ENCODE data around the gene MGST2.
A peak's percentile ranks its signal among the peaks of the same experiment; 100 is the strongest.
"Not testable (repeated sequence)": the region's sequence is repeated elsewhere in the genome, so short reads cannot be mapped to it uniquely, and the experiment has no call there.

MGST2 gene

DNA sequence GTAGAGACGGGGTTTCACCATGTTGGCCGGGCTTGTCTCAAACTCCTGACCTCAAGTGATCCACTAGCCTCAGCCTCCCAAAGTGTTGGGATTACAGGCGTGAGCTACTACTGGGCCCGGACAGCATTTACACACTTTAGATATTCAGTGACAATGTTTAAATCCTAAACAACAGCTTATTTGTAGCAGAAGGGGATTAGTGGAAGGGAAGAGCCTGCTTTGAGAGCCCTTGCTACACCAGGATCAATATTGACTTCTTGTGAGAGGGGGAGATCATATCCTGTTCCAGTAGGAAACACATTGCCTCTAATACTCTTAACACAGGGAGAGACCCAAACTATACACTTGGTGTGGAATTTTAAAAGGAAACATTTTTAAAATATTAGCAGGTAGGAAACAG lies 7.1 kb downstream of the MGST2 start:
- DNase-seq: no peak

DNA sequence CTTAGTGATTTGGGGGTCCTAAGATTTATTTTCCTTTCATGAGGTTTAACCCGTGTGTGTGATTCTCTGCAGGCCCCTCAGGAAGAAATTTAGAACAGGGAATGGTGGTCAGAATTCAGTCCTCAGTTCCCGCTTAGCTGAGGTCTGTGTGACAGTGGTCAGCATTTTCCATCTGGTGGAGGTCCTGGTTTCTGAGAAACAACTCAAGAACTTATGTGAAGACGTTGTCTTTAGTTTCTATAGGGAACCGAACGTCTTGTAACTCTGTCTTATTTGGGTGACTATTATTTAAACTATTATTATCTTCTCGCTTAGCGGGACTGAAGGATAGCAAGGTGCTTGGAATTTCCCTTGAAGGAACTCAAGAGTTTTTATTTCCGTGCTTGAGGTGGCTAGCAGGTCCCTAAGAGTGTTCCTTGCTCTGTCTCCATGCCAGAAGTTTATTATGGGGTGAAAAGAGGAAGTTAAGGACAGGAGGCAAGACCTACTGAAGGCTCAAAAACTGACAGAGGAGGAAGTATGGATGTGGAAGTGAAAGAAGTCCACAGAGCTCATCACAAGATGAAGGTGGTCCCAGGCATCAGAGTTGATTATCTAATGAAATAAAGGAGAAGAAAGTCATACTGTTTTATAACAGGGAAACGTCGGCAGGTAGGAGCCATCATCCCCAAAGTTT lies 9.4 kb downstream of the MGST2 start:
- DNase-seq: no peak

DNA sequence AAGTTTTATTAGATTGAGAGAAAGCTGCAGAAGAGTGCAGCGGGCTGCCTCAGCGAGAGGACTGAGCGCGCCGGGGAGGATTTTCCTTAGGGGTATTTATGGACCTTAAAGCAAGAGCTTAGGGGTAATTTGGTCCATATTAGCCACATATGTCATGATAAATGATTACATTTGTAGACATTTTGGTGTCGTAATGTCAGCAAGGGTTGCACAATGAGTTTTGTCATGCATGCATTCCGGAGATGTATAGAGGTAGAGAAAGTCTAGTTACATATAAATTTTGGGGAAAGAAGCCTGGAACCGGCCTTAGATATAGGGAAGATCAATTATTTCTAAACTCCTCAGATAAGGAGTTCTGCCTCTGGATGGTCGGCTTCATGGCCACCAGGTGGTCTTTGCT lies 10.0 kb downstream of the MGST2 start:
- DNase-seq: no peak

DNA sequence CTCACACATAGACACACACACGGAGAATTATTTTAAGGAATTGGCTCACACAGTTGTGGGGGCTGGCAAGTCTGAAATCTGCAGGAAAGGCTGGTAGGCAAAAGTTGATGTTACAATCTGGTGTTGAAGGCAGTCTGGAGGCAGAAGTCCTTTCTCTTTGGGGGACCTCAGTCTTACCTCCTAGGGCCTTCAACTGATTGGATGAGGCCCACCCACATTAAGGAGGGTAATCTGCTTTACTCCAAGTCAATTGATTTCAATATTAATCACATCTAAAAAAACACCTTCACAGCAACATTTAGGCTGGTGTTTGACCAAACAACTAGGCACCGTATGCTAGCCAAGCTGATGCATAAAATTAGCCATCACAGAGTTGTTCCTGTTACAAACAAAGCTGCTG lies 10.7 kb downstream of the MGST2 start:
- no peak for DNase-seq

DNA sequence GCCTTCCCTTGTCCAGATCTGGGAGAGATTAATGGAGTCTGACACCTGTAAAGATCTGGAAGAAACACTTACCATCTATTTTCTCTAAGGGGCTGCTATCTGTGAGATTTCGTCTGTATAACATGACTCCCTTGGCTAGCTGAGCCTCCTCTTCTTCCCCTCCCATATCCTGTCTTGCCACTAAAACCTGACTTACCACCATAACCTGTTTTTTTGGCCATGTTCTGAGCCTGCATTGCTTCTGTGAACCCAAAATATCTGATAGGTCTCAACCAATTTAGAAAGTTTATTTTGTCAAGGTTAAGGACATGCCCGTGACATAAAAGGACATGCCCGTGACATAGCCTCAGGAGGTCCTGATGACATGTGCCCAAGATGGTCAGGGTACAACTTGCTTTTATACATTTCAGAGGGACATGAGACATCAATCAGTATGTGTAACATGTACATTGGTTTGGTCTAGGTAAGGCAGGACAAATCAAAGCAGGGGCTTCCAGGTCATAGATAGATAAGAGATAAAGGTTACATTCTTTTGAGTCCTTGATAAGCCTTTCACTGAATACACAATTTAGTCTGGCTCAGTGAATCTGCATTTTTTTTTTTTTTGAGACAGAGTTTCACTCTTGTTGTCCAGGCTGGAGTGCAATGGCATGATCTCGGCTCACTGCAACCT lies 11.4 kb downstream of the MGST2 start:
- no peak for DNase-seq

DNA sequence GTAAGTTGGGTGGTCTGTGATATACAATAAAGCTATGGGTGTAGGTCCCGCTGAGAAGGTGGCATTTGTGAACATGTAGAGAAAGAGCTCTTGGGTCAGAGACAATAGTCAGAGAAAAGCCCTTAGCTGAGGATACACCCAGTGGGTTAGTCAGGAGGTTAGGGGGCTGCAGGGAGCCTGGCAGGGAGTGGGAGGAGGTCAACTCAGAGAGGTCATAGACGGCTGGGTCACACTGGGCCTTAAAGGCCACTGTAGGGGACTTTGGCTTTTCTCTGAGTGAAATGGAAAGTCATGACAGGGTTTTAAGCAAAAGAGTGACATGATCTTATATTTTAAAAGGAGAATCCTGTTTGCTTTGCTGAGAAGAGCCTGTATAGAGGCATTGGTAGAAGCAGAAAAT lies 16.7 kb downstream of the MGST2 start:
- DNase-seq: no peak

DNA sequence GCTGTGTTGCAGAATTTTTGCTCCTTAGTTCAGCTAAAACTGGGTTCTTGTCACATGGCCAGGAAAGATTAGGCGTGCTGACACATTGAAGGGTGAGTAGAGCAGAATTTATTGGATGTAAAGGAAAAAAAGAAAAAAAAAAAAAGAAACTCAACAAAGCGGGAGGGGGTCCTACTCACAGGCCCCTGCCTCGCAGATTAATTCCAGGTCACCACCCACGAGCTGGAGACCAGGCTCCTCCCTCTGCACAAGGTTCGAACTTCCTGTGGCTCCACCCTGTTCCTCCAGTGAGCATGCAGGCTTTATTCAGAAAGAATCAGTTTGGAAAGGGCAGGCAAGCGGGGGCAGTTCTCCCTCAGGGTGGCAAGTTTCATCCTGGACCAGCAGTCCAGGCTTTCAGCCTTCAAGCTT lies 17.1 kb downstream of the MGST2 start:
- no peak for DNase-seq

DNA sequence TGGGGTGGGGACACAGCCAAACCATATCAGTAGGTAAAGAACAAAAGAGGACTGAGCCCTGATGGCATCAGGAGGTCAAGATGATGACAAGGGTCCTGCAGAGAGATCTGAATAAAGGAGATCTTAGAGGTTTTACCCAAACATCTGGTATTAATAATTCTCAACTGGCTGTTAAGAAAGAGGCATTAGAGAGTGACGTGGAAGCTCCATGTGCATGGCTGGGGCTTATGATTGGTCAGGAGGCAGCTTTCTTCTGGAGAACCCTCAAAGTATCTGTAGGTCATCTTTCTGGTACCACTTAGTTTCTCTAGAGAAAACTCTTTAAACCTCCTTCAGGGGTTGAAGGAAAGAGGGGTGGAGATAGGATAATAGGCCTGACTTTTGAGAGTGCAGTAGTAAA lies 18.7 kb downstream of the MGST2 start:
- DNase-seq: no peak

DNA sequence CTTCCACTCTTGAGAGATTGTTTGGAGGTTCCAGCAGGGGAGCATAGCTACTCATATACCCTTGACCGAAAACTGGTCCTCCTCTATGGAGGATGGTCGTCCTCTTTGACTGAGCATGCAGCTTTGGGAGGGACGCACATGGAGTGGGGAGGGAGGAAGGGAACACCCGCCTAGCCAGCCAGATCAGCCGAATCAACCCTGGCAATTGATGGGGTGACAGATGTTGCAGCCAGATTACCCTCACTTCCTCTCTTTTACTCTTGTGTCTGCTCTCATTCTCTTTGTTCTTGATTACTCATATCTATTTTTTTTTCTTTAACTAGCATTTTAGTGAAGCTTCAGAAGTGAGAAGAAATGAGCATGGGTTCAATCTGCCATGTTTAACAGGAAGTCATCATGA lies 19.6 kb downstream of the MGST2 start:
- no peak for DNase-seq

DNA sequence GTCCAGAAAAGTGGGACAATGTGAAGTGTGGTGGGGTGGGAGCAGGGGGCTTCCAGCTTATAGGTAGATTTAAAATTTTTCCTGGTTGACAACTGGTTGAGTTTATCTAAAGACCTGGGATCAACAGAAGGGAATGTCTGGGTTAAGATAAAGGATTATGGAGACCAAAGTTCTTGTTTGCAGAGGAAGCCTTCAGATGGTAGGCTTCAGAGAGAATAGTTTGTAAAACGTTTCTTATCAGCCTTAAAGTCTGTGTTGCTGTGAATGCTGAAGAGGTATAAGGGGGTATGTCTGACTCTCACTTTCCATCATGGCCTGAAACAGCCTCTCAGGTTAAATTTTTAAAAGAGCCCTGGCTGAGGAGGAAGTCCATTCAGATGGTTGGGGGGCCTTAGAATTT lies 20.5 kb downstream of the MGST2 start:
- DNase-seq: no peak

DNA sequence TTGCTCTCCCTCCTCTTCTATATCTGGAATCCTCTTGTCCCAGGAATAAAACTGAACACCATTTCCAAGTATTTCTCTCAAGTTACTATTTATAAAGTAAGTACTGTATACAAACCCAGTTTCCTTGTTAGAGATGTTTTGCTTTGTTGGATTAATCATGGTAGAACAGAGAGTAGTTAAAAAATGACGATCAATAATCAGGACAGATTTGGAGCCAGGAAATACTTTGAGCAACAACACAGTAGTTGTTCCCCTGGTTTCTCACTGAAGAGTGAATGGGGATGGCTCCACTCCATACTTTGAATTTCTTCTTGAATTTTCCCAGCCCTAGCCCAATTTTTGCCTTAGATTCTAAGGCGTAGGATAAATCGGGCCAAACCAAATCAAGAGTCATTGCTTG lies 21.4 kb downstream of the MGST2 start:
- DNase-seq: no peak

DNA sequence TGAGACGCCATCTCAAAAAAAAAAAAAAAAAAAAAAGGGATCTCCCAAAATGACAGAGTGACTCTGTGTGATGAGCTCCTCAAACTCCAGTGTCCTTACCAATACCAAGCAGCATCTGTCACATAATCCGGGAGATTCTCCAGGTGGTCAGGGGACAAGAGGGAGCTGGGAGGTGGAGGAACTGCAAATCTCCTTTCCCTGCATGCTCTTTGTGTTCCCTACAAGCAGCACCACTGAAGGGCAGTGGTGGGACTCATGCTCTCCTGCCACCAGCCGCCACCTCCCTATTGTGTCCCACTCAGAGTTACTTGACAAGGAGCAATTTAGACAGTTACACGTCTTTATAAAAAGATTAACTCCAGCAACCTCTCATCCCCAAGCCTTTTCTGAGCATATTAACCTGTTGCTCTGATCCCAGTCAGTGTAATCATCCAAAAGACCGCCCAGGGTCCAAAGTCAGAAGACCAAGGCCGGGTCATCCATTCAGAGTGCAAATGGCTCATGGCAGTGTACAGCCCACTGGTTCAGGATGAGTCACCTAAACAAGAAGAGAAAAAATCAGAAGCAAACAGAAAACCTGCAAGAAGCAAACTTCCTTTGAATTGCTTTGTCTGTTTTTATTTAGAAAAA lies 23.6 kb downstream of the MGST2 start:
- no peak for DNase-seq

DNA sequence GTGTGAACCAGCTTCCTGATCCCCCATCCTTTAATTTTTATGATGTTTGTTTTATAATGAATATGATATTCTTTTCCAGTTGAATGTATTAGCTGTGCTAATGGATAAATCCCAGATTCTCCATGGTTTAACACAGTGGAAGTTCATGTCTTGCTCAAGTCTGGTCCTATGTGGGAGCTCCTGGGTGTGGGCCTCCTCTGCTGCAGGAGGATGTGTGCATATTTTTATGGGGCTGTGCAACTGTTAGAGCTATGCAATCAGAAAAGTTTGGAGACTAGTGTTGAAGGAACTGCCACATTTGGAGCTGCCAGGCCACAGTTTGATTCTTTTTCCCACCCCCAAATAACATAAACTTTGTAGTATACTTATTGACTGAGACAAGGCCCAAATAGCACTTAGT lies 24.8 kb downstream of the MGST2 start:
- DNase-seq: no peak

DNA sequence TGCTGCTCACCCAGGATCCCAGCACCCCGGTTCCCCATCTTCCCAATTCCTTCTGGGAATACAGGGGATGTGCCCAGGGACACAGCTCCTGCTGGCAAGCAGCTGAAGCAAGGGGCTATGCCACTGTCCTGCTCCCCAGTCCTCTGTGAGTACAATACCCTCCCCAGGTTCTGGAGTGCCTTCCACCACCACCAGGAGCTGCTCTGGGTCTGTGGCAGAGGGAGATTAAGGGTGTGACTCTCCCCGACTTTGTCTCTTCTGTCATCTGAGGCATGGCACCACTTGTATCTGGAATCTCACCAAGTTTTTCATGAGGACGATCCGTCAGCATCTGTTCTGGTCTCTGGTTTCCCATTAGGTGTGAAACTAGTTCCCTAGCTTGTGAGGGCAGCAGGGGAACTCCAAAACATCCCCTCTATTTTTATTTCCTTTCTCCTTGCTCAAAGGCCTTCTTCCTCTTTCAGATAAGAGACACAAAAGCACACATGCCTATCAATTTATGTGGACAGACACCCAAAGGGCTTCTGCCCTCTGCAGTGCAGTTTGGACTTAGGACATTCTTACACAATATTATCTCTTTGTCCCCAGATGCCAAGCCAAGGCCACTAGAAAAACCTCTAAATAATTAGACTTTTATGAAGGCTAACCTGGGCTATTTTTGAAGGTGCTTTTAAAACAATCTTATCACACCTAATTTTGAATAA lies 26.8 kb downstream of the MGST2 start:
- DNase-seq: peak; percentile 21

DNA sequence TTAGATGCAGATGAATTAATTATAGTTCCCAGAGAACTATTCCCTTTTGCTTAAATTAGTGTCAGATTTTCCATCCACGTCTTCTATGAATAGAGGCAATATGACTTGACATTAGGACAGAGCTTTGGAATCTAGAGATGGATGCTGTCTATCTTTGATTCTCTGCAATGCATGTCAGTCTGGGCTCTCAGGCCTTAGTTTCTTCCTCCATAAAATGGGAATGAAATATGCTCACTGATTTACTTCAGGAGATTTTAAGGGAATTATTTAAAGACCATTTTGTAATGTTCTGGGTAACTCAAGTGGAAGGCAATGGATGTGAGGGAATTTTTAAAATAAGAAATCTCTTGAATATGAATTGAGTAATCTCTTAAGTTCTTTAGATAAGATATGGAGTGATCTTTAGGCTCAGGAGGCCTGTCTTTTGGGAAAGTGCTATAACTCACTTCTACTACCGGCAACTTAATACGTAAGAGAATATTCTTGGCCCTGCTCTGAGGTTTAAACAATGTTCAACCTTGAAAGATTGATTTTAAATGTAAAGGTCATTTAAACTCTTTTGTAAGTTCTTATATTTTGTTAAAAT lies 29.0 kb downstream of the MGST2 start:
- no peak for DNase-seq

DNA sequence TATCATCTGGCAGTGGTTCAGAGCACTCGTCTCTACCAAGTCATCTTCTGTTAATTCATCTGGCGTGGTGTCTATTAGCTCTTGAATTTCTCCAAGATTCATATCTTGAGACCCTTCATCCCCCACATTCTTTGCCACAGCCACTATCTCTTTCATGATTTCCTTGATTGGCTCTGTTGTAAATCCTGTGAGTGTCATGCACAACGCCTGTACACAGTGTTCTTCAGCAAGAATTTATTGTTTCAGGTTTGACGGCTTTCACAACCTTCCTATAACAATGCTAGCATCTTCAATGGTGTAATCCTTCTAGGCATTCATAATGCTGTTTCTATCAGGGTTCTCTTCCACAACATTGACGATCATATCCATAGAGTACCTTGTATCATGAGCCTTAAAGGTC lies 30.9 kb downstream of the MGST2 start:
- DNase-seq: no peak

DNA sequence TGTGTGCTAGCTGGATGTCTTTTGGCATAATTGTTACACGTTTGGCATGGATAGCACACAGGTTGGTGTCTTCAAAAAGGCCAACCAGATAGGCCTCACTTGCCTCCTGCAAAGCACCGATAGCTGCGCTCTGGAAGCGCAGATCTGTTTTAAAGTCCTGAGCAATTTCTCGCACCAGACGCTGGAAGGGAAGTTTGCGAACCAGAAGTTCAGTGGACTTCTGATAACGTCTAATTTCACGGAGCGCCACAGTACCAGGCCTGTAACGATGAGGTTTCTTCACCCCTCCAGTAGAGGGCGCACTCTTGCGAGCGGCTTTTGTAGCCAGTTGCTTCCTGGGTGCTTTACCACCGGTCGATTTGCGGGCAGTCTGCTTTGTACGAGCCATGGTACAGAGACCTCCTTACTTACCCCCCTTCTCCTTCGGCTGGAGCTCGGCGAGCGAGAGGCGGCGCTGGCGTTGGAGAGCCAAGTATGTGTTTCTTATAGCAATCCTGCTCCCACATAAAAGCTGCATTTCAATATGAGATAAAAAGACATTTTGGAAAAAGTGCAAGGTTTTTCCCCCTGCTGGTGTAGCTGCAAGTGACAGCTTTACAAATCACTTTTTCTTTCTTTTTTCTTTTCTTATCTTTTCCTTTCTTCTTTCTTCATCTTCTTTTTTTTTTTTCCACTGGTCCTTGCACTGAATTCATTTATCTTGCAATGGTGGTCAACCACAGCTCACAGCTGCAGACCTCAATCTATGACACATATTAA lies 32.7 kb downstream of the MGST2 start:
- not testable (repeated sequence) for DNase-seq

DNA sequence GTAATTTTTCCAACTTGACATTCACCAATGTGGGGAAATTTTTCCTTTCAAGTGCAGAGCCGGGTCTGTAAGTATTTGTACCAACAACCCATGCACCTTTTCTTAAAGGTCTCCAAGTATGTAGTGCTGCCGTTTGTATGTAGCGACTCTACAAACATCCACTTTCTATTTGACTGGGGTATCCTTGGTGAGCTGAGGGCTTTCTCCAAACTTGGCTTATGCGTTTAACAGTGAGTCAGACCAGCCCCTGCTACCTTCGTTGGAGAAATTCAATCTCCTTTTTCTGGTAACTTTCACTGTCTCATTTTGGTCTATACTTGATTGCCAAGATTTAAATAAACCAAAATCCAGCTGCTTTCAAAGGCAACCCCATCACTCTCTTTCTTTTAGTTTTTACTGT lies 34.9 kb downstream of the MGST2 start:
- DNase-seq: no peak

DNA sequence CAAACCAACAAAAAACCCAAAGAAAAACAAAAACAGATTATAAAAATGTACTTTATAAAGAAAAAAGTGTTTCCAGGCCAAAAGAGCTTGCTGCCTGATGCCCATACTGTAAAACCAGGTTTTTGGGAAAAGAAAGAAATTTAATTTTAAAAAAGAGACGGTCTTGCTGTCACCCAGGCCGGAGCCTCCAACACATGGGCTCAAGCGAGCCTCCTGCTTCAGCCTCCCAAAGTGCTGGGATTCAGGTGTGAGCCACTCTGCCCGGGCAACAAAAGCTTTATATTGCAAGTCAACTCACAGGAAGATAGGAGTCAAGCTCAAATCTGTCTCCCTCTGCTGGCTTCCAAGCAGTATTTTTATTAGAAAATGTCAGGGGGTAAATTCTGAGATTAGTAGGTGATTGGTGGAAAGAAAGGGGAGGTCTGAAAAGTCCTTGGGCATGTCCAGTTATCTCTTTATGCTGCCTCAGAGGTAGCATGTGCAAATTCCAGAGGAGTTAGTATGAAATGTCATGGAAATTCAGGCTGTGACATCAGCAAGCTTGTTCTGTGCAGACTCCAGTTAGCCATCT lies 39.4 kb downstream of the MGST2 start:
- no peak for DNase-seq

DNA sequence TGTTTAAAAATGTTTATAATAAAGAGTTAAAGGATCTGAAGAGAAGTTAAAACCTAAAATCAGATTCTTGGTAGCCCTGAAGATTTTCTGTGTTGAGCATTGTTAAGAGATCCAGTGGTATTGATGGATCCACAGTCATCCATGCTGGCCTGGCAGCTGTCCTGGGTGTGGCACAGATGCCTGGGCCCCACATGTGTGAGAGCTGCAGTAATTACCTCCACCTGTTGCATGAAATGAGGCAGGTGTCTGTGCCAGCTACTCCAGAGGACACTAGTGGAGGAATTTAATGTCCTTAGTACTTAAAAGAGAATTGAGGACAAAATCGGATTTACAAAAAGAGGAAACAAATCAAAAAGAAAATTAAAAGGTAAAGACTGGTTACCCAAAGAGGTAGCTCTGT lies 44.0 kb downstream of the MGST2 start:
- DNase-seq: no peak

DNA sequence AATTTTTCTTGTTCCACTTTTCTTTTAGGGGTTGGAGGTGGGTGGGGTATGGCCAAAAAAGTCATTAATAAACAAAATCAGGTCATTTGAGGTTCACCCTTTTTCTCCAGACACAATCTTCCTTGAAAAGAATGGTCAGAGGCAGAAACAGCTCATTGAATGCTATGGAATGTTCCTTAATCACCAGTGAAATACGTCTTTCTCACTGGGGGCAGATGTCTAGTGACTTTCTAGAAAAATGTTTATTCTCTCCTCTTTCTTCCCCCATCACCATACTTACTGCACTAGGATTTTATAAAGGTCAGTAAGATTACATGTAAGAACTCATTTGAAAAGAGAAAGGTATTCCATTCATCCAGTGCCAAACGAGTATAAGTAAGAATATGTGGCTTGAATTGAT lies 44.5 kb downstream of the MGST2 start:
- DNase-seq: no peak

DNA sequence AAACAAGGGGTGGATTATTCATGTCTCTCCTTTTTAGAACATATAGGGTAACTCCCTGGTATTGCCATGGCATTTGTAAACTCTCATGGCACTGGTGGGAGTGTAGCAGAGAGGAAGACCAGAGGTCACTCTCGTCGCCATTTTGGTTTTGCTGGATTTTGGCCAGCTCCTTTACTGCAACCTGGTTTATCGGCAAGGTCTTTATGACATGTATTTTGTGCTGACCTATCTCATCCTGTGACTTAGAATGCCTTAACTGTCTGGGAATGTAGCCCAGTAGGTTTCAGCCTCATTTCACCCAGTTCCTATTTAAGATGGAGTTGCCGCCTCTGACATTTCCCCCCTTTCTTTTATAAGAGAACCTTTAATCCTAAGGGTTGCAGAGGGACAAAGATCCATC lies 45.8 kb downstream of the MGST2 start:
- no peak for DNase-seq
